ENCODE results near the gene PGAP3. TPM values are rescaled to one million over a fixed set of nuclear protein-coding genes. Genes with fewer than 3 reads are reported as not detected.
A peak's percentile ranks its signal among the peaks of the same experiment; 100 is the strongest.
"Not testable (repeated sequence)": the region's sequence is repeated elsewhere in the genome, so short reads cannot be mapped to it uniquely, and the experiment has no call there.

Gene PGAP3
- total RNA-seq, 1 donor = 11.1 TPM

GRCh38 chr17:39700148-39700987, 12.5 kb upstream of the PGAP3 start:
- H3K4me3 ChIP-seq (ENCODE audit: low read depth, low read length) = peak overlapping the region; percentile 82
- DNase-seq (ENCODE audit: low read depth) = peak; percentile 26
- TF ChIP-seq CTCF (IDR thresholded peaks at IDR 0.05; ENCODE audit: insufficient read depth, low read length) = no peak

DNA sequence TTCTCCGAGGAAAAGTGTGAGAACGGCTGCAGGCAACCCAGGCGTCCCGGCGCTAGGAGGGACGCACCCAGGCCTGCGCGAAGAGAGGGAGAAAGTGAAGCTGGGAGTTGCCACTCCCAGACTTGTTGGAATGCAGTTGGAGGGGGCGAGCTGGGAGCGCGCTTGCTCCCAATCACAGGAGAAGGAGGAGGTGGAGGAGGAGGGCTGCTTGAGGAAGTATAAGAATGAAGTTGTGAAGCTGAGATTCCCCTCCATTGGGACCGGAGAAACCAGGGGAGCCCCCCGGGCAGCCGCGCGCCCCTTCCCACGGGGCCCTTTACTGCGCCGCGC, 11.9 kb upstream of the PGAP3 start, which contains the start of gene ERBB2:
Gene ERBB2, plus strand, starts transcription at position 247 of the 330 bp plus-strand sequence. CDS start 175 bp downstream, outside the sequence.
- peak; percentile 75 for DNase-seq (ENCODE audit: low read depth)
- peak within 1 kb of the TSS; percentile 82 for H3K4me3 ChIP-seq (ENCODE audit: low read depth, low read length)
- TF ChIP-seq CTCF (IDR thresholded peaks at IDR 0.05; ENCODE audit: insufficient read depth, low read length) = no peak

DNA sequence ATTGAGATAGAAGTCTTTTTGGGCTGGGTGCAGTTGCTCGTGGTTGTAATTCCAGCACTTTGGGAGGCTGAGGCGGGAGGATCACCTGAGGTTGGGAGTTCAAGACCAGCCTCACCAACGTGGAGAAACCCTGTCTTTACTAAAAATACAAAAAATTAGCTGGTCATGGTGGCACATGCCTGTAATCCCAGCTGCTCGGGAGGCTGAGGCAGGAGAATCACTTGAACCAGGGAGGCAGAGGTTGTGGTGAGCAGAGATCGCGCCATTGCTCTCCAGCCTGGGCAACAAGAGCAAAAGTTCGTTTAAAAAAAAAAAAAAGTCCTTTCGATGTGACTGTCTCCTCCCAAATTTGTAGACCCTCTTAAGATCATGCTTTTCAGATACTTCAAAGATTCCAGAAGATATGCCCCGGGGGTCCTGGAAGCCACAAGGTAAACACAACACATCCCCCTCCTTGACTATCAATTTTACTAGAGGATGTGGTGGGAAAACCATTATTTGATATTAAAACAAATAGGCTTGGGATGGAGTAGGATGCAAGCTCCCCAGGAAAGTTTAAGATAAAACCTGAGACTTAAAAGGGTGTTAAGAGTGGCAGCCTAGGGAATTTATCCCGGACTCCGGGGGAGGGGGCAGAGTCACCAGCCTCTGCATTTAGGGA, 11.4 kb upstream of the PGAP3 start:
- peak overlapping the region; percentile 82 for H3K4me3 ChIP-seq (ENCODE audit: low read depth, low read length)
- not testable (repeated sequence) for DNase-seq (ENCODE audit: low read depth)

- DNase-seq (ENCODE audit: low read depth) = no peak
- no peak overlapping the region for H3K4me3 ChIP-seq (ENCODE audit: low read depth, low read length)
- TF ChIP-seq CTCF (IDR thresholded peaks at IDR 0.05; ENCODE audit: insufficient read depth, low read length) = no peak
Measured at GRCh38 chr17:39697961-39698360, 10.1 kb upstream of the PGAP3 start.

DNA sequence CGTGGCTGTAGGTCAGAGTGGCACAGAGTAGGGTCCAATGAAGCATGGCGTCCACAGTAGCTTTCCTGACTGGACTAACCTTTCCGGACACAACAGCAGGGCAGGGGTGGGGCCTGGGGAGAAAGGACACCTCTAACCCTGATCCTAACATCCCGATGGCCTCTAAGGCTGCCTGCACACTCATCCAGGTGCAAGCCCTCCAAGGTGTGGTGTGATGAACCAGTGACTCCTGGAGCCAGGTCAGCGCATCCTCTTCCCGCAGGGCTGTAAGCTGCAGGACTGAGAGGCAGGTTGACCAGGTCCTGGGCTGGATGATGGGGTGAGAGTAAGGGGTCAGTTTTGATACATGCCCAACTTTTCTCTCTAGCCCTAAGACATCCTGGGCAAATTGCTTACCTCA, 8.9 kb upstream of the PGAP3 start:
- DNase-seq (ENCODE audit: low read depth) = no peak
- no peak overlapping the region for H3K4me3 ChIP-seq (ENCODE audit: low read depth, low read length)
- TF ChIP-seq CTCF (IDR thresholded peaks at IDR 0.05; ENCODE audit: insufficient read depth, low read length) = no peak

- no peak overlapping the region for H3K4me3 ChIP-seq (ENCODE audit: low read depth, low read length)
- no peak for DNase-seq (ENCODE audit: low read depth)
- TF ChIP-seq CTCF (IDR thresholded peaks at IDR 0.05; ENCODE audit: insufficient read depth, low read length) = no peak
Measured at GRCh38 chr17:39695089-39695474, 7.2 kb upstream of the PGAP3 start.

- H3K4me3 ChIP-seq (ENCODE audit: low read depth, low read length) = no peak overlapping the region
- no peak for DNase-seq (ENCODE audit: low read depth)
- no peak for TF ChIP-seq CTCF (IDR thresholded peaks at IDR 0.05; ENCODE audit: insufficient read depth, low read length)
Measured at GRCh38 chr17:39694593-39694992, 6.7 kb upstream of the PGAP3 start.
